ENCODE results near the gene DTYMK.

GRCh38 chr2:241680044-241680443 is 6.6 kb downstream of the DTYMK start:
- TF ChIP-seq POLR2A (IDR thresholded peaks at IDR 0.05; ENCODE audit: extremely low read depth, insufficient read length) (no peak), CTCF (IDR thresholded peaks at IDR 0.05; ENCODE audit: low read depth, low read length) (no peak)
- TF ChIP-seq, protein P1, sequence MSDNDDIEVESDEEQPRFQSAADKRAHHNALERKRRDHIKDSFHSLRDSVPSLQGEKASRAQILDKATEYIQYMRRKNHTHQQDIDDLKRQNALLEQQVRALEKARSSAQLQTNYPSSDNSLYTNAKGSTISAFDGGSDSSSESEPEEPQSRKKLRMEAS (IDR thresholded peaks at IDR 0.05; ENCODE audit: low read depth, low read length): no peak

All from NB4 (cell line).